ENCODE measurements around the gene DCAF6. TPM values are rescaled to one million over a fixed set of nuclear protein-coding genes. Genes with fewer than 3 reads are reported as not detected.

Gene DCAF6
- total RNA-seq, 2 donors from 2014 or later = 47.2 to 76.7 TPM

- H3K4me1 ChIP-seq (ENCODE audit: control insufficient read depth in 1 of 2, low read depth in 2 of 2) = peaks cover 10 to 18% of the 10 kb centered on the region in 2 donors
Measured at GRCh38 chr1:167947733-167948132, 11.2 kb downstream of the DCAF6 start.

DNA sequence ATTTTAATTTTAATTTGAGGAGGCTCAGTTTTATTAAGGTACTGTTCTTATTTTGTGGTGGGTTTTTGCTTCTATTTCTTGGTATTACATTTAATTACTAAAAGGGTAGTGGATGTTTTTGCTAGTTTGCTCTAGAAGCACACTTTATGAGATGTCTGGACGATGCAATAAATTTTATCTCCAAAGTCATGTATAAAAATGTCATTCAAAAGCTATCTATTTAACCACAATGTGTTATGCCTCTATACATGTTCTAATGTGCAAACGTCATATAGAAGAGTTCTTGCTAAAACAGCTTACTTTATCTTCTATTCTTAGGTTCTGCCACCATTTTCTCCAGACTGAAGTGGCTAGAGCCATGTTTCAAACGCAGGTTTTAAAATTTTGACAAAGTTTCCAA, 13.3 kb downstream of the DCAF6 start:
- no peak for TF ChIP-seq CTCF (IDR thresholded peaks at IDR 0.05)
- Histone ChIP-seq H3K9me3 (no peaks in the 10 kb centered on the region), H3K4me1 (ENCODE audit: control insufficient read depth in 1 of 2, low read depth in 2 of 2) (peaks cover 10 to 18% of the 10 kb centered on the region in 2 donors), H3K27ac (no peak overlapping the region), H3K36me3 (peaks cover 11% of the 10 kb centered on the region), H3K27me3 (replicated peaks; ENCODE audit: insufficient read depth) (no peaks in the 10 kb centered on the region), H3K4me3 (no peak overlapping the region)
- no peak for DNase-seq (ENCODE audit: low spot score)
- no peak for ATAC-seq (ENCODE audit: insufficient number of reproducible peaks, low FRiP score, low read depth)

More at GRCh38 chr1:167947733-167948132, 11.2 kb downstream of the DCAF6 start:
- no peak for DNase-seq (ENCODE audit: low spot score)
- no peaks in the 10 kb centered on the region for H3K9me3 ChIP-seq
- H3K27ac ChIP-seq = no peak overlapping the region
- H3K27me3 ChIP-seq (replicated peaks; ENCODE audit: insufficient read depth) = no peaks in the 10 kb centered on the region
- no peaks in the 10 kb centered on the region for H3K36me3 ChIP-seq
- no peak for ATAC-seq (ENCODE audit: insufficient number of reproducible peaks, low FRiP score, low read depth)
- H3K4me3 ChIP-seq = no peak overlapping the region
- no peak for TF ChIP-seq CTCF (IDR thresholded peaks at IDR 0.05)

DNA sequence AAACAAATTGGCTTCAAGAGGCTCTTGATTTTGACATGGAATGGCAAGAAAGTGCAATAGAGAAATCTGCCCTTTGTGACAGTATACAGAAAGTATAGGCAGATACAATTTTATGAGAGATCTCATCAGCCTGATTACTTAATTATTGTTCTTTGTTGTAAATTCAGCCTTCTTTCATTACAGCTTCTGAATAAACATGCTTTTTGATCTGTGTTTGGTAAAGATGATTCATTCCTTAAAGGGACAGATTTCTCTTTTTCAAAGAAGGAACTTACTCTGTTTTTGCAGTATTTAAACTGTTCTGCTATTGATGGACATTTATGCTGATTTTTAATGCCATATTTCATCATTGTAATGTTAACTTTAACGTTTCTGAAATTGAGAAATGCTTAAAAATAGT, 14.1 kb downstream of the DCAF6 start:
- no peak overlapping the region for H3K4me3 ChIP-seq
- peaks cover 10 to 18% of the 10 kb centered on the region in 2 donors for H3K4me1 ChIP-seq (ENCODE audit: control insufficient read depth in 1 of 2, low read depth in 2 of 2)
- no peak for ATAC-seq (ENCODE audit: insufficient number of reproducible peaks, low FRiP score, low read depth)
- H3K36me3 ChIP-seq = peaks cover 11% of the 10 kb centered on the region
- DNase-seq (ENCODE audit: low spot score) = no peak
- no peak overlapping the region for H3K27ac ChIP-seq
- no peak for TF ChIP-seq CTCF (IDR thresholded peaks at IDR 0.05)
- no peaks in the 10 kb centered on the region for H3K9me3 ChIP-seq
- H3K27me3 ChIP-seq (replicated peaks; ENCODE audit: insufficient read depth) = no peaks in the 10 kb centered on the region

- H3K4me3 ChIP-seq = no peak overlapping the region
- H3K9me3 ChIP-seq = no peaks in the 10 kb centered on the region
- H3K4me1 ChIP-seq (ENCODE audit: control insufficient read depth in 1 of 2, low read depth in 2 of 2) = peaks cover 0 to 5% of the 10 kb centered on the region in 2 donors
- H3K36me3 ChIP-seq = peaks cover 11% of the 10 kb centered on the region
- no peak for TF ChIP-seq CTCF (IDR thresholded peaks at IDR 0.05)
- H3K27ac ChIP-seq = no peak overlapping the region
- no peak for ATAC-seq (ENCODE audit: insufficient number of reproducible peaks, low FRiP score, low read depth)
- no peak for DNase-seq (ENCODE audit: low spot score)
- H3K27me3 ChIP-seq (replicated peaks; ENCODE audit: insufficient read depth) = no peaks in the 10 kb centered on the region
Measured at GRCh38 chr1:167955915-167956314, 19.4 kb downstream of the DCAF6 start.

DNA sequence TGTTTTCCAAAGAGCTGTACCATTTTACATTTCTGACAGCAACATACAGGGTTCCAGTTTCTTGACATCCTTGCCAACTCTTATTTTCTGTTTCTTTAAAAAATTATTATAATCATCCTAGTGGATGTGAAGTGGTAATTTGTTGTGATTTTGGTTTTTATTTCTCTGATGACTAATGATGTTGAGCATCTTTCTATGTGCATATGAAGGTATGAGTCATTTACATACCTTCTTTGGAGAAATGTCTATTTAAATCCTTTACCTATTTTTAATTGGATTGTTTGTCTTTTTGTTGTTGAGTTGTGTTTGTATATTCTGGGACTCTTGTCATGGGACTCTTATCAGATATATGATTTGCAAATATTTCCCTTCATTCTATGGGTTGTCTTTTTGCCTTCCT, 21.2 kb downstream of the DCAF6 start:
- Histone ChIP-seq H3K9me3 (no peaks in the 10 kb centered on the region), H3K27me3 (replicated peaks; ENCODE audit: insufficient read depth) (no peaks in the 10 kb centered on the region), H3K36me3 (peaks cover 11% of the 10 kb centered on the region), H3K4me1 (ENCODE audit: control insufficient read depth in 1 of 2, low read depth in 2 of 2) (no peaks in the 10 kb centered on the region), H3K27ac (no peak overlapping the region), H3K4me3 (no peak overlapping the region)
- DNase-seq (ENCODE audit: low spot score) (no peak), ATAC-seq (ENCODE audit: insufficient number of reproducible peaks, low FRiP score, low read depth) (no peak)
- no peak for TF ChIP-seq CTCF (IDR thresholded peaks at IDR 0.05)

Data from thoracic aorta (tissue), 2 donors.